ENCODE data around the gene NGF.

GRCh38 chr1:115242543-115242942, 95.5 kb downstream of the NGF start:
- TF ChIP-seq CTCF (conservative IDR thresholded peaks at IDR 0.05; ENCODE audit: low read depth, low read length): no peak
- no peak for TF ChIP-seq EZH2 (IDR thresholded peaks at IDR 0.05; ENCODE audit: borderline replicate concordance, low read depth, low read length, poor library complexity, severe bottlenecking)

Data from A673 (cell line).